PC-3 (cell line): ENCODE measurements around the gene LOXHD1. TPM values are rescaled to one million over a fixed set of nuclear protein-coding genes. Genes with fewer than 3 reads are reported as not detected.

Experiments
- ATAC-seq: fragments of 200-7000 bp; cut with Tn5 transposase; 2 replicates; pipeline ENCODE4 v1.9.1; 2020; ENCODE audit warnings: mild to moderate bottlenecking, moderate library complexity
- BruUV-seq: library from RNA; stranded (reverse); fragments of 400-500 nt; replicated peaks from 2 replicates; lab custom pipeline; 2021; lab: Mats Ljungman, UMichigan
- CTCF ChIA-PET: fragments of 300-600 bp; sonication (Branson Sonifier 250); formaldehyde crosslinking; loops from one replicate; lab custom pipeline; 2022; ENCODE audit warnings: antibody characterized with exemption; lab: Charles Lee
- POLR2A ChIA-PET: fragments of 300-600 bp; sonication (Branson Sonifier 250); formaldehyde crosslinking; loops from one replicate; lab custom pipeline; 2022; ENCODE audit warnings: antibody characterized with exemption; ENCODE audit not compliant: unreplicated experiment; lab: Charles Lee
- DNase-seq: peaks from one replicate; pipeline ENCODE4 v3.0.0-alpha.2; 2015
- H2AFZ ChIP-seq: fragments of 300-600 bp; sonication (generic); 2 replicates; pipeline ENCODE4 v1.6.0; 2016; ENCODE audit warnings: antibody characterized with exemption, low read length
- H3F3A ChIP-seq: fragments of 300-600 bp; sonication (generic); one replicate; pipeline ENCODE4 v1.6.0; 2017; ENCODE audit warnings: antibody characterized with exemption, low read length, control low read depth, mild to moderate bottlenecking; ENCODE audit not compliant: unreplicated experiment
- H3K27ac ChIP-seq: fragments of 300-600 bp; sonication (generic); 2 replicates; pipeline ENCODE4 v1.5.1; 2016; ENCODE audit warnings: mild to moderate bottlenecking, low read length
- H3K27me3 ChIP-seq: fragments of 300-600 bp; sonication (generic); 2 replicates; pipeline ENCODE4 v1.6.1; 2016; ENCODE audit warnings: low read length, mixed read lengths
- H3K36me3 ChIP-seq: fragments of 300-600 bp; sonication (generic); 2 replicates; pipeline ENCODE4 v1.6.1; 2016; ENCODE audit warnings: low read depth, mixed run types, low read length, mixed read lengths
- H3K4me1 ChIP-seq: fragments of 300-600 bp; sonication (generic); 2 replicates; pipeline ENCODE4 v1.5.1; 2016; ENCODE audit warnings: low read length; ENCODE audit not compliant: insufficient read depth
- H3K4me2 ChIP-seq: fragments of 300-600 bp; sonication (generic); 2 replicates; pipeline ENCODE4 v1.6.0; 2016; ENCODE audit warnings: low read length
- H3K4me3 ChIP-seq: fragments of 300-600 bp; sonication (generic); 2 replicates; pipeline ENCODE4 v1.5.1; 2016; ENCODE audit warnings: mild to moderate bottlenecking, low read length, mixed read lengths
- H3K79me2 ChIP-seq: fragments of 300-600 bp; sonication (generic); 2 replicates; pipeline ENCODE4 v1.6.1; 2017; ENCODE audit warnings: low read length, mixed read lengths
- H3K9ac ChIP-seq: fragments of 300-600 bp; sonication (generic); 2 replicates; pipeline ENCODE4 v1.6.0; 2016; ENCODE audit warnings: mild to moderate bottlenecking, low read length
- H3K9me2 ChIP-seq: fragments of 300-600 bp; sonication (generic); replicated peaks from 2 replicates; pipeline ENCODE4 v1.6.1; 2016; ENCODE audit warnings: mixed run types, low read length, mixed read lengths
- H3K9me3 ChIP-seq: fragments of 300-600 bp; sonication (generic); 2 replicates; pipeline ENCODE4 v1.6.1; 2016; ENCODE audit warnings: low read length, mixed read lengths
- H4K20me1 ChIP-seq: fragments of 300-600 bp; sonication (generic); 2 replicates; pipeline ENCODE4 v1.6.1; 2016; ENCODE audit warnings: low read length, mixed read lengths
- CTCF ChIP-seq: fragments of 300-600 bp; sonication (generic); conservative IDR thresholded peaks from 2 replicates; pipeline ENCODE4 v1.5.1; 2017; ENCODE audit warnings: antibody characterized with exemption, low read depth, mild to moderate bottlenecking, low read length
- EZH2 ChIP-seq: fragments of 300-600 bp; sonication (generic); IDR thresholded peaks from one replicate; pipeline ENCODE4 v1.6.1; 2017; ENCODE audit warnings: antibody characterized with exemption, mild to moderate bottlenecking, low read length; ENCODE audit not compliant: unreplicated experiment
- EZH2phosphoT487 ChIP-seq: fragments of 300-600 bp; sonication (generic); IDR thresholded peaks from 2 replicates; pipeline ENCODE4 v1.6.1; 2018; ENCODE audit warnings: mild to moderate bottlenecking, antibody characterized with exemption, low read length, borderline replicate concordance
- intact Hi-C: fragments of 100-400 bp; cut with micrococcal nuclease; formaldehyde crosslinking; loops from 2 replicates; pipeline ENCODE4 v1.9.0; 2023
- total RNA-seq: library from RNA; depleted of rRNA; stranded (reverse); fragments of >200 nt; gene quantifications from 2 replicates; pipeline ENCODE4 v1.2.3, GENCODE V29; 2014

LOXHD1 gene
- total RNA-seq, 1 experiment from 2014 or later, result not detected

DNA sequence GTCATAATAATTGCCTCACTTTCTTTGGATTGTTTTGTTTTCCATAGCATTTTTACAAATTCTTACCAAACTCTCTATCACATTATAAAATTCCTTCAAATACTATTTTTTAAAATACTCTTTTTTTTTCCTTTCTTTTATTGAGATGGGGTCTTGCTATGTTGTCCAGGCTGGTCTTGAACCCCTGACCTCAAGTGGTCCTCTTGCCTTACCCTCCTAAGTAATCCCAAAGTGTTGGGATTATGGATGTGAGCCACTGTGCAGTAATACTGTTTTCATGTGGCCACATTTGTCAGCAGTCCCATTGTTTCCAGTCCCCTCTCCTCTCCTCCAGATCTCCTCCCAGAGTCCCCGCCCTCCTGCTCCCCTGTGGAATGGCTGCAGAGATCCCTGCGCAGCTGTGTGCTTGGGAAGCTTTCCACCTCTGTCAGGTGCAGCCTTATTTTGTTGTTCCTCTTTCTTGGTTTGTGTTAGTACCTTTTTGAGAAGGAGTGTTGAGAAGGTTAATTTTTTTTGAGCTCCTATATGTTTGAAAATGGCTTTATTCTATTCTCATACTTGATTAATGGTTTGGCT is 227.3 kb downstream of the LOXHD1 start:
- Histone ChIP-seq H3K4me1 (no peaks in the 10 kb centered on the region), H3K4me3 (no peak overlapping the region), H3K27me3 (no peaks in the 10 kb centered on the region), H3K36me3 (no peaks in the 10 kb centered on the region), H2AFZ (no peak overlapping the region), H3F3A (no peaks in the 10 kb centered on the region), H4K20me1 (no peaks in the 10 kb centered on the region), H3K9me2 (no peaks in the 10 kb centered on the region), H3K9ac (no peak overlapping the region), H3K27ac (no peak overlapping the region), H3K9me3 (no peaks in the 10 kb centered on the region), H3K79me2 (no peaks in the 10 kb centered on the region), H3K4me2 (no peak overlapping the region)
- POLR2A ChIA-PET, result no interaction called here
- ATAC-seq, result no peak
- no peak for TF ChIP-seq CTCF
- TF ChIP-seq EZH2, result no peak
- no peak for TF ChIP-seq EZH2phosphoT487
- intact Hi-C loops, result no loop called here
- CTCF ChIA-PET, result no interaction called here
- no TSS peak for BruUV-seq
- DNase-seq, result no peak

GRCh38 chr18:46429130-46429529 is 227.9 kb downstream of the LOXHD1 start:
- TF ChIP-seq EZH2 (no peak), EZH2phosphoT487 (no peak), CTCF (no peak)
- no peaks in the 10 kb centered on the region for H3K9me2 ChIP-seq
- no peaks in the 10 kb centered on the region for H3F3A ChIP-seq
- ChIA-PET POLR2A (no interaction called here), CTCF (no interaction called here)
- H3K4me2 ChIP-seq, result no peak overlapping the region
- H3K36me3 ChIP-seq, result no peaks in the 10 kb centered on the region
- intact Hi-C loops, result no loop called here
- BruUV-seq, result no TSS peak
- no peaks in the 10 kb centered on the region for H3K27me3 ChIP-seq
- no peak overlapping the region for H3K9ac ChIP-seq
- ATAC-seq (no peak), DNase-seq (no peak)
- no peaks in the 10 kb centered on the region for H3K79me2 ChIP-seq
- no peaks in the 10 kb centered on the region for H3K9me3 ChIP-seq
- no peak overlapping the region for H3K27ac ChIP-seq
- H3K4me3 ChIP-seq, result no peak overlapping the region
- no peaks in the 10 kb centered on the region for H3K4me1 ChIP-seq
- H4K20me1 ChIP-seq, result no peaks in the 10 kb centered on the region
- H2AFZ ChIP-seq, result no peak overlapping the region

DNA sequence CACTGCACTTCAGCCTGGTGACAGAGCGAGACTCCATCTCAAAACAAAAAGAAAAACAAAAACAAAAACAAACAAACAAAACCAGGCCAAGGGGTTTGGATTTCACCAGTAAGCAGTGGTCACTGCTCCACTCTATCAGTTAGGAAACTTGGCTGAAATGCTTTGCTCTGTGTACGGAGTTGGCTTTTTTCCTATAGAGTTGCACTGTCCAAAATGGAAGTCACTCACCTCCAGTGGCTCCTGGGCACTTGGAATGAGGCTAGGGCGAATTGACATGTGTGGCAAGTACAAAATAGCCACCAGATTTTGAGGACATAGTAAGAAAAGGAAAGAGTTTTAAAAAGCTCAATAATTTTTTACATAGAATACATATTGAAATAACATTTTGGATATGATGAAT is 228.7 kb downstream of the LOXHD1 start:
- no peaks in the 10 kb centered on the region for H3K36me3 ChIP-seq
- ATAC-seq, result no peak
- ChIA-PET CTCF (no interaction called here), POLR2A (no interaction called here)
- no peak overlapping the region for H3K4me3 ChIP-seq
- H3K9me2 ChIP-seq, result no peaks in the 10 kb centered on the region
- BruUV-seq, result no TSS peak
- no peak overlapping the region for H3K4me2 ChIP-seq
- no peak overlapping the region for H3K27ac ChIP-seq
- no peaks in the 10 kb centered on the region for H3F3A ChIP-seq
- intact Hi-C loops, result no loop called here
- H3K4me1 ChIP-seq, result no peaks in the 10 kb centered on the region
- no peak for TF ChIP-seq EZH2
- no peak for TF ChIP-seq CTCF
- no peak for TF ChIP-seq EZH2phosphoT487
- H3K9me3 ChIP-seq, result no peaks in the 10 kb centered on the region
- no peaks in the 10 kb centered on the region for H3K79me2 ChIP-seq
- DNase-seq, result no peak
- no peak overlapping the region for H2AFZ ChIP-seq
- no peaks in the 10 kb centered on the region for H4K20me1 ChIP-seq
- no peaks in the 10 kb centered on the region for H3K27me3 ChIP-seq
- H3K9ac ChIP-seq, result no peak overlapping the region
